GM12892 (cell line): Measurements from ENCODE around the gene MCUR1.
"Not testable (repeated sequence)": the region's sequence is repeated elsewhere in the genome, so short reads cannot be mapped to it uniquely, and the experiment has no call there.

ENCODE experiments used
- DNase-seq: peaks from one replicate; pipeline ENCODE4 v3.0.0; 2011; ENCODE audit not compliant: insufficient read length
- FAIRE-seq: peaks from 2 replicates; lab custom pipeline; 2011; peaks lifted over from hg19 to GRCh38; lab: Jason Lieb, UNC
- POLR2A ChIP-seq: IDR thresholded peaks from 2 replicates; pipeline ENCODE4 v1.6.1; 2011; ENCODE audit warnings: low read depth, low read length, control low read depth
- POLR2AphosphoS5 ChIP-seq: IDR thresholded peaks from 2 replicates; pipeline ENCODE4 v1.6.1; 2011; ENCODE audit warnings: low read depth, low read length, control low read depth
- TAF1 ChIP-seq: IDR thresholded peaks from 2 replicates; pipeline ENCODE4 v1.6.1; 2011; ENCODE audit warnings: low read depth, mild to moderate bottlenecking, control low read depth, low read length, borderline replicate concordance

MCUR1 gene

GRCh38 chr6:13789746-13790145 lies 24.6 kb downstream of the MCUR1 start:
- no peak for TF ChIP-seq POLR2AphosphoS5
- no peak for TF ChIP-seq TAF1
- no peak for TF ChIP-seq POLR2A
- DNase-seq (no peak), FAIRE-seq (no peak)

- no peak for FAIRE-seq
- TF ChIP-seq POLR2A: no peak
- no peak for TF ChIP-seq TAF1
- no peak for TF ChIP-seq POLR2AphosphoS5
Measured at GRCh38 chr6:13788820-13789219, 25.5 kb downstream of the MCUR1 start.

DNA sequence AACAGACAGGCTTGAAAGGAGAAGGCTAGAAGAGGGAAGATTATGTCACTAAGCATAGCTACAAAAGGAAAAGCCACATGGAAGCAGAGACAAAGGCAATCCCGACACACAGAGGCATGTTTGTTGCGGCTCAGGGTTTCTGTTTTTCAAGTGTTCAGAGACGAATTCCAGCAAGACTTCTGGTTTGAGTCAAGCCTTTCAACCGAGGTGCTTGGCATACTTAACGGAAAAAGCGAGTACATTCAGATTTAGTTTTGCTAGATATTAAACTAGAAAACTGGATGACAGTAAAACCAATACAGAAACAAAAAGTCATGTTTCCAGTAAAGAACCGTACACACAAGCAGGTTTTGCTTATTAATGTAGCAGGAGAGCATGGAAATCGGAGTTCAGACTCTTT lies 27.2 kb downstream of the MCUR1 start:
- TF ChIP-seq TAF1: no peak
- TF ChIP-seq POLR2AphosphoS5: no peak
- no peak for FAIRE-seq
- no peak for DNase-seq

More at GRCh38 chr6:13788820-13789219, 25.5 kb downstream of the MCUR1 start:
- no peak for DNase-seq

DNA sequence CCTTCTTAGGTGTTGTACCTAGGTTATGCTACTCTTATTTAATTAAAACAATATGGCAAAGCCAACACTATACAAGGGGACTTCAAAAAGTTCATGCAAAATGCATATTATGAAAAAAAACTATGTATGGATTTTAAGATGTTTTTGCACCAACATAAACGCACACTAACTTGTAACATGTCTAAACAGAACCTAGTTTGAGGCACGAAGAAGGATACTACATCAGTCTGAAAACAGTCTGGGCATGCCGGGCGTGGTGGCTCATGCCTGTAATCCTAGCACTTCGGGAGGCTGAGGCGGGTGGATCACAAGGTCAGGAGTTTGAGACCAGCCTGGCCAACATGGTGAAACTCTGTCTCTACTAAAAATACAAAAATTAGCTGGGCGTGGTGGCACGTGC lies 34.2 kb downstream of the MCUR1 start:
- not testable (repeated sequence) for DNase-seq, FAIRE-seq

DNA sequence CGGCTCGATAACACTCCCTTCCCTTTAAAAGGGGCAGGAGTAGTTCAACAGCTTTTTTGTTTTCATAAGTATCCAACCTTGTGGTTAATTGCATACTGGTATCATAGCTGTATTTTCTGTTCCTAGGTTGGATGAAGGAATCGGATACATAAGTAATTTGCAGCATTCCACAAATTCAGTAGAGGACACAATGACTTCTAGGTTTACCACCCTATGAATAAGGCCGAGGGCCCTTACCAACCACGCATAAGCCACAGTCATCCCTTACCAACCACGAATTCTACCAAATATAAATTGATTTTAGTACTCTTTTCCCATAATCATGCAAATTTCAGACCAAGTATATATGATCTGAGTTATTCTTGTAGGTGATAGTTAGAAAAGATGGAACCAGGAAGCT lies 36.3 kb downstream of the MCUR1 start:
- TF ChIP-seq POLR2A: no peak
- no peak for TF ChIP-seq TAF1
- no peak for TF ChIP-seq POLR2AphosphoS5
- FAIRE-seq (no peak), DNase-seq (no peak)

- no peak for TF ChIP-seq TAF1
- no peak for TF ChIP-seq POLR2AphosphoS5
- no peak for TF ChIP-seq POLR2A
- DNase-seq: no peak
- FAIRE-seq: no peak
Measured at GRCh38 chr6:13776602-13777001, 37.8 kb downstream of the MCUR1 start.

DNA sequence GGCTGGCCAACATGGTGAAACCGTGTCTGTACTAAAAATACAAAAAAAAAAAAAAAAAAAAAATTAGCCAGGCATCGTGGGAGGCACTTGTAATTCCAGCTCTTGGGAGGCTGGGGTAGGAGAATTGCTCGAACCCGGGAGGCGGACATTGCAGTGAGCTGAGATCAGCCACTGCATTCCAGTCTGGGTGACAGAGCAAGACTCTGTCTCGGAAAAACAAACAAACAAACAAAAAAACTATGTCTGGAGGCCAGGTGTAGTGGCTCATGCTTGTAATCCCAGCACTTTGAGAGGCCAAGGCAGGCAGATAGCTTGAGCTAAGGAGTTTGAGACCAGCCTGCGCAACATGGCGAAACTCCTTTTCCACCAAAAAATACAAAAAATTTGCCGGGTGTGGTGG lies 38.9 kb downstream of the MCUR1 start:
- DNase-seq, FAIRE-seq: not testable (repeated sequence)

- FAIRE-seq, DNase-seq: not testable (repeated sequence)
Measured at GRCh38 chr6:13772358-13773030, 41.9 kb downstream of the MCUR1 start.

DNA sequence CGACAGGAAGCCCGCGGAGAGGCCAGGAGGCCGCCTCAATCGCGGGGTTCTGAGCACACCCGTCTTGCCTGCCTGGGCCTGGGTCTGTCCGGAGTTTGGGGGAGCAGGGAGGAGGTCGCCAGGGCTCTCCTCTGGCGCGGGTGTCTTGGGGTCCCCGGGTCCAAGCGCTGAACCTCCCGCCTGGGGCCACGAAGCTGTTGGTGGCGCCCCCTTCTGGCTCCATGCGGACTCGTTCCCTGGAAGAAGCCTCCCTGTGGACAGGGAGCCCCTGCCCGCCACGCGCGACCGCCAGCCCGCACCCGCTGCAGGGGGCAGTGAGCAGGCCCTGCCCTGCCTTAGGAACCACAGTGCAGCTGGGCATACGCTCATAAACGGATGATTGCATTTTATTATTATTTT lies 44.7 kb downstream of the MCUR1 start:
- no peak for DNase-seq
- FAIRE-seq: no peak
- TF ChIP-seq POLR2A: no peak
- TF ChIP-seq TAF1: no peak
- no peak for TF ChIP-seq POLR2AphosphoS5

DNA sequence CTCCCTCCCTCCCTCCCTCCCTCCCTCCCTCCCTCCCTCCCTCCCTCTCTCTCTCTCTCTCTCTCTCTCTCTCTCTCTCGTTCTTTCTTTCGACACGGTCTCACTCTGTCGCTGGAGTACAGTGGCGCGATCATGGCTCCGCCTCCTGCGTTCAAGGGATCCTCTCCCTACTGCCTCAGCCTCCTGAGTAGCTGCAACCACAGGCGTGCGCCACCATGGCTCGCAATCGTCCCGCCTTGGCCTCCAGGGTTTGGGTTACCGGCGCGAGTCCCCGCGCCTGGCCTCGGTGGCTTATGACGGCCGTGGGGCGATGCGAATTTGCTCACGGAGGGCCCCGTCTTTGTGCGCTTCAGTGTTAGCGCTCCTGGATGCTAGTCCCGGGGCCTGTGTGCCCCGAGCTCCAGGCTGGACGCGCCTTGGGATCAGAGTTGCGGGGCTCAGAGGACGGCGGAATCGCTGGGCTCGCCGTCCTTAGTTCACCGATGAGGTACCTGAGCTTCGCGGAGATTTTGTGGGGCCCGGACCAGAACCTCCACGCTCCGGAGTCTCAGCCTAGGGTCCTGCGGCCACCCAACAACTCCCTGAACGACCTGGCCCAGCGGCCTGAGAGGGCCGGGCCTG lies 45.2 kb downstream of the MCUR1 start:
- DNase-seq (no peak), FAIRE-seq (no peak)
- TF ChIP-seq POLR2A (no peak), POLR2AphosphoS5 (no peak), TAF1 (no peak)

DNA sequence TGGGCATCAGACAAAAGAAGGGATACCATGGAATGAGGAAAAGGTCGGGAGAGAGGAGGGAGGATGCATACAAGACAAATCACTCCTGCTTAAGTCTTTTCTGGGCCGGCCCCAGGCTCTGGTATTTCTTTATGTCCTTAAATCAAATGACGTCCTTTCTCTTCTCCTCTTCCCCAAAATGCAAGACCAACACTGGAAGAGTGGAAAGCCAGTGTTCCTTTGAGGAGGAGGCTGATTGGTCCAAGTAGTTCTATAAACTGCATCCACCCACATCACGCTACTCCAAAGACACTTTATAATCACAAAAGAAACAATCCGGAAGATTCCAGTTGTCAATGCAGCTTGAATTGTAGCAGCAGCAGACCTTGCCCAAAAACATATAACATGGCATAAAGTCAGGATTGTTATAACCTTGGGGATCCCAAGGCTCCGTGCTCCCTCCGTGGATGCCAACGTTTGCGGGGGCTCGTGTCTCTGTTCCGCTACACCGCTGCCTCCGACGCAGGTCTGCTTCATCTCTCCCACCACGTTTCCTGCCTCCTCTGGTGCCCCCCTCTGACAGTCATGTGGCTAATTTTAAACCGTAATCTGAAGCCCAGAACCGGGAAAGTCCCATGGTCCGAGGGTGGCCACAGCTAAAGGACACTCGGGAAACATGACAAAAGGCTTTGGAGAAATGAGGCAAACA lies 47.1 kb downstream of the MCUR1 start:
- FAIRE-seq (no peak), DNase-seq (no peak)
- no peak for TF ChIP-seq POLR2AphosphoS5
- TF ChIP-seq POLR2A: no peak
- no peak for TF ChIP-seq TAF1

- TF ChIP-seq POLR2A: no peak
- TF ChIP-seq TAF1: no peak
- TF ChIP-seq POLR2AphosphoS5: no peak
- no peak for DNase-seq
- FAIRE-seq: no peak
Measured at GRCh38 chr6:13766201-13766634, 48.1 kb downstream of the MCUR1 start.

- TF ChIP-seq TAF1: no peak
- TF ChIP-seq POLR2A: no peak
- no peak for TF ChIP-seq POLR2AphosphoS5
- FAIRE-seq (no peak), DNase-seq (no peak)
Measured at GRCh38 chr6:13765570-13765969, 48.8 kb downstream of the MCUR1 start.
